NB4 (cell line): ENCODE measurements around the gene CA10.

Experiments used
- CTCF ChIP-seq: IDR thresholded peaks from one replicate; pipeline ENCODE4 v1.5.1; 2012; ENCODE audit warnings: low read depth, low read length
- MAX ChIP-seq: IDR thresholded peaks from 2 replicates; pipeline ENCODE4 v1.6.1; 2011; ENCODE audit warnings: low read depth, low read length
- MYC ChIP-seq: IDR thresholded peaks from 2 replicates; pipeline ENCODE4 v1.6.1; 2011; ENCODE audit warnings: low read depth, low read length

- TF ChIP-seq CTCF (no peak), MAX (no peak), MYC (no peak)
Observed at GRCh38 chr17:51999654-52000053, 158.9 kb downstream of the CA10 start.
